MM.1S (cell line): ENCODE measurements around the gene HIPK2.

Source experiments
- DNase-seq: peaks from one replicate; pipeline ENCODE4 v3.0.0-alpha.2; 2015
- H2AFZ ChIP-seq: fragments of 300-600 bp; sonication (generic); 2 replicates; pipeline ENCODE4 v1.6.0; 2016; ENCODE audit warnings: antibody characterized with exemption, low read length
- H3F3A ChIP-seq: fragments of 300-600 bp; sonication (generic); 2 replicates; pipeline ENCODE4 v1.6.1; 2016; ENCODE audit warnings: mild to moderate bottlenecking, antibody characterized with exemption, low read length, moderate library complexity, mixed read lengths; ENCODE audit not compliant: insufficient read depth
- H3K27ac ChIP-seq: fragments of 300-600 bp; sonication (generic); 2 replicates; pipeline ENCODE4 v1.5.1; 2016; ENCODE audit warnings: mild to moderate bottlenecking, low read length
- H3K27me3 ChIP-seq: fragments of 300-600 bp; sonication (generic); replicated peaks from 2 replicates; pipeline ENCODE4 v1.6.0; 2016; ENCODE audit warnings: low read length; ENCODE audit not compliant: insufficient read depth
- H3K36me3 ChIP-seq: fragments of 300-600 bp; sonication (generic); replicated peaks from 2 replicates; pipeline ENCODE4 v1.6.1; 2016; ENCODE audit warnings: mild to moderate bottlenecking, low read length, mixed read lengths; ENCODE audit not compliant: insufficient read depth
- H3K4me1 ChIP-seq: fragments of 300-600 bp; sonication (generic); 2 replicates; pipeline ENCODE4 v1.6.1; 2016; ENCODE audit warnings: low read length, mixed read lengths
- H3K4me2 ChIP-seq: fragments of 300-600 bp; sonication (generic); 2 replicates; pipeline ENCODE4 v1.6.0; 2016; ENCODE audit warnings: low read depth, low read length
- H3K4me3 ChIP-seq: fragments of 300-600 bp; sonication (generic); 2 replicates; pipeline ENCODE4 v1.5.1; 2016; ENCODE audit warnings: low read length, mixed read lengths
- H3K79me2 ChIP-seq: fragments of 300-600 bp; sonication (generic); 2 replicates; pipeline ENCODE4 v1.6.1; 2016; ENCODE audit warnings: mixed run types, low read length, mixed read lengths
- H3K9ac ChIP-seq: fragments of 300-600 bp; sonication (generic); 2 replicates; pipeline ENCODE4 v1.6.1; 2016; ENCODE audit warnings: low read length, mixed read lengths
- H3K9me2 ChIP-seq: fragments of 300-600 bp; sonication (generic); replicated peaks from 2 replicates; pipeline ENCODE4 v1.6.1; 2016; ENCODE audit warnings: mild to moderate bottlenecking, low read length, mixed read lengths; ENCODE audit not compliant: insufficient read depth
- H3K9me3 ChIP-seq: fragments of 300-600 bp; sonication (generic); replicated peaks from 2 replicates; pipeline ENCODE4 v1.6.1; 2016; ENCODE audit warnings: mild to moderate bottlenecking, low read length, mixed read lengths; ENCODE audit not compliant: insufficient read depth
- H4K20me1 ChIP-seq: fragments of 300-600 bp; sonication (generic); 2 replicates; pipeline ENCODE4 v1.6.1; 2016; ENCODE audit warnings: mild to moderate bottlenecking, low read length, moderate library complexity, mixed read lengths; ENCODE audit not compliant: insufficient read depth
- CTCF ChIP-seq: fragments of 300-600 bp; sonication (generic); IDR thresholded peaks from 2 replicates; pipeline ENCODE4 v1.5.1; 2016; ENCODE audit warnings: antibody characterized with exemption, low read length, mixed read lengths
- EZH2 ChIP-seq: fragments of 300-600 bp; sonication (generic); optimal IDR thresholded peaks from 2 replicates; pipeline ENCODE3; 2017; ENCODE audit warnings: low read depth, mild to moderate bottlenecking, antibody characterized with exemption, low read length, mixed read lengths
- EZH2phosphoT487 ChIP-seq: fragments of 300-600 bp; sonication (generic); IDR thresholded peaks from 2 replicates; pipeline ENCODE4 v1.6.1; 2018; ENCODE audit warnings: antibody characterized with exemption, low read length

The HIPK2 gene

DNA sequence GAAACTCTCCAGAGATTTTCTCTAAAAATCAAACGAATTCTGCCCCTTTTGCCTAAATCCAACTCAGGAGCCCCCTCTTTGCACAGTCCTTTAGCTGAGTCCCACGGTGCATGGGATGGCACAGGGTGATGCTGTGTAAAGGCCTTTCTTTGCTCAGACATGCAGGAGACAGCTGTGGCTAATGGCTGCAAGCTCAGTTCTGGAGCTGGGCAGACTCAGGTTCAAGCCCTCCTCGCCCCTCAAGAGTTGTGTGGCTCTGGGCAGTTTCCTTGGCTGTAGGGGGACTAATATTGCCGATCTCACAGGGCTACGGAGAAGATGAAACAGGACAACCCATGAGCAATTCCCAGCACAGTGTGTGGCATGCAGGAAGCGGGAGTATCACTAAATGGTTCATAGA, 211.7 kb downstream of the HIPK2 start:
- Histone ChIP-seq H3F3A (no peaks in the 10 kb centered on the region), H3K36me3 (no peaks in the 10 kb centered on the region), H3K9ac (no peak overlapping the region), H3K4me2 (no peak overlapping the region), H3K4me3 (no peak overlapping the region), H3K9me2 (no peaks in the 10 kb centered on the region), H2AFZ (no peak overlapping the region), H3K79me2 (no peaks in the 10 kb centered on the region), H3K9me3 (no peaks in the 10 kb centered on the region), H3K27me3 (no peaks in the 10 kb centered on the region), H3K27ac (no peak overlapping the region), H4K20me1 (no peaks in the 10 kb centered on the region), H3K4me1 (no peaks in the 10 kb centered on the region)
- no peak for DNase-seq
- TF ChIP-seq EZH2phosphoT487, result no peak
- no peak for TF ChIP-seq EZH2
- TF ChIP-seq CTCF, result no peak

DNA sequence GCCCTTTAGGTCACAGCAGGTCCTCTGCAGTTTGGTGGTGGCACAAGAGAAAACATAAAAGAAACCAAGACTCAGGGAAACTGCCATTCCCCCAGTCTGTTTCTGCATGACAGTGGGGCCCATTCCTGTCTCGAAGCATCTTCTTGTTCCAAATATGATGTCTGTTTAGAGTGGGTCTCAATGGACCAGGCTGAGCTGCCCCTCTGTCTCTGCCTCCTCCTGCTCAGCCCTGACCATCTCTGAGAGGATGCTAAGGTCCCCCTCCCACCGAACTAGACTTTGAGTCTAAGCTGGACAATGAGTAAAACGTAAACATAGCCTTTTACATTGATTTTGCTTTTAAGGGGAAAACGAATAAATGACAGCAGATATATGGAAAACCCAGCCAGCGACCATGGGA, 213.9 kb downstream of the HIPK2 start:
- Histone ChIP-seq H3K4me1 (no peaks in the 10 kb centered on the region), H3F3A (no peaks in the 10 kb centered on the region), H4K20me1 (no peaks in the 10 kb centered on the region), H3K79me2 (no peaks in the 10 kb centered on the region), H3K27ac (no peak overlapping the region), H3K36me3 (no peaks in the 10 kb centered on the region), H3K9ac (no peak overlapping the region), H2AFZ (no peak overlapping the region), H3K9me3 (no peaks in the 10 kb centered on the region), H3K4me2 (no peak overlapping the region), H3K9me2 (no peaks in the 10 kb centered on the region), H3K27me3 (no peaks in the 10 kb centered on the region), H3K4me3 (no peak overlapping the region)
- TF ChIP-seq EZH2phosphoT487, result no peak
- TF ChIP-seq CTCF, result no peak
- TF ChIP-seq EZH2, result no peak
- DNase-seq, result no peak

DNA sequence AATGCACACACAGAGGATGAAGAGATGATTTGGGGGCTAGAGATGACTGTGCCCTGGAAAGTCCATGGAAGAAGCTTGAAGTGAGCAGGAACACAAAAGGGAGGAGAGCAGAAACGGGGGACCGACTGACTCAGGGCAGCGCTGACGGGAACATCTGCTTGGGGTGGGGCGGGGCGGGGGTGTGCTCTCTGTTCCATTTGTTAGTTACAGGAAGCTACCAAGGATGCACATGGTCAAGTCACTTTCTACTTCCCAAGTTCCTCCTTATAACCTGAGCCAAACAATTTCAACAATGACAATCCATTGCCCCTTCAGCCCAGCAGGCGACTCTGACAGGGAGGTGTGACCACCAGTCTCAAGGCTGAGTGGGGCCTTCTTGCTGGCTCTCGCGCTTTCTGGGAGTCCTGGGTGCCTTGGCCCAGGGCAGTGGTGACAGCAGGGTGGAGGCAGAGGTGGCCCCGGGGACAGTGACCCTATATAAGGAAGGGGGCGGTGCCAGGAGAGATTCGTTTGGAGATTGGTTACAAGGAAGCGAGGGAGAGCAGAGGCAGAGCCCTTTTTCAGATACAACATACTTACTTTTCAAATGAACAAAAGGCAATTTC, 214.7 kb downstream of the HIPK2 start:
- no peak for TF ChIP-seq EZH2phosphoT487
- TF ChIP-seq CTCF, result no peak
- no peak for TF ChIP-seq EZH2
- Histone ChIP-seq H3K27me3 (no peaks in the 10 kb centered on the region), H3K36me3 (no peaks in the 10 kb centered on the region), H3K4me3 (no peak overlapping the region), H3K9ac (no peak overlapping the region), H3K9me3 (no peaks in the 10 kb centered on the region), H2AFZ (no peak overlapping the region), H3K4me2 (no peak overlapping the region), H4K20me1 (no peaks in the 10 kb centered on the region), H3K27ac (no peak overlapping the region), H3K9me2 (no peaks in the 10 kb centered on the region), H3F3A (no peaks in the 10 kb centered on the region), H3K4me1 (no peaks in the 10 kb centered on the region), H3K79me2 (no peaks in the 10 kb centered on the region)
- DNase-seq, result no peak
